Nephron progenitor cell (in vitro differentiated cells): ENCODE data around the gene PAPPA.

Source experiments
- DNase-seq: peaks from one replicate; pipeline ENCODE4 v3.0.0; 2021
- H3K27ac Mint-ChIP-seq: 2 replicates; pipeline ENCODE4 v1.8.0; 2021; ENCODE audit warnings: mild to moderate bottlenecking, moderate library complexity, mixed read lengths
- H3K27me3 Mint-ChIP-seq: 2 replicates; pipeline ENCODE4 v1.8.0; 2021; ENCODE audit warnings: mild to moderate bottlenecking, low read depth, mixed read lengths; ENCODE audit not compliant: poor library complexity
- H3K36me3 Mint-ChIP-seq: 2 replicates; pipeline ENCODE4 v1.8.0; 2021; ENCODE audit warnings: low read depth, mixed read lengths
- H3K4me1 Mint-ChIP-seq: 2 replicates; pipeline ENCODE4 v1.8.0; 2021; ENCODE audit warnings: mixed read lengths
- H3K4me3 Mint-ChIP-seq: 2 replicates; pipeline ENCODE4 v1.8.0; 2021; ENCODE audit warnings: mild to moderate bottlenecking, moderate library complexity, mixed read lengths
- H3K9me3 Mint-ChIP-seq: 2 replicates; pipeline ENCODE4 v1.8.0; 2021; ENCODE audit warnings: mild to moderate bottlenecking, moderate library complexity, mixed read lengths
- CTCF ChIP-seq: fragments of 200-600 bp; sonication (generic); IDR thresholded peaks from 2 replicates; pipeline ENCODE4 v1.5.0; 2021; ENCODE audit warnings: antibody characterized with exemption

PAPPA gene

GRCh38 chr9:116303270-116303669 lies 149.7 kb downstream of the PAPPA start:
- Mint-ChIP-seq H3K27ac (no peak overlapping the region), H3K4me1 (peaks cover 57% of the 10 kb centered on the region), H3K4me3 (no peak overlapping the region), H3K9me3 (no peaks in the 10 kb centered on the region), H3K36me3 (no peaks in the 10 kb centered on the region), H3K27me3 (peaks cover 10% of the 10 kb centered on the region)
- peak; percentile 17 for DNase-seq
- no peak for TF ChIP-seq CTCF

- Mint-ChIP-seq H3K4me3 (no peak overlapping the region), H3K9me3 (no peaks in the 10 kb centered on the region), H3K4me1 (peaks cover 50% of the 10 kb centered on the region), H3K27ac (no peak overlapping the region), H3K36me3 (no peaks in the 10 kb centered on the region), H3K27me3 (peaks cover 13% of the 10 kb centered on the region)
- no peak for TF ChIP-seq CTCF
- DNase-seq = no peak
These were observed 150.4 kb downstream of the PAPPA start for GRCh38 chr9:116303886-116304538.

GRCh38 chr9:116304761-116305160 lies 151.2 kb downstream of the PAPPA start:
- H3K27me3 Mint-ChIP-seq = peaks cover 13% of the 10 kb centered on the region

GRCh38 chr9:116308076-116308475 lies 154.5 kb downstream of the PAPPA start:
- Mint-ChIP-seq H3K36me3 (peaks cover 8% of the 10 kb centered on the region), H3K27me3 (peaks cover 17% of the 10 kb centered on the region), H3K27ac (no peak overlapping the region), H3K4me1 (peaks cover 30% of the 10 kb centered on the region), H3K4me3 (no peak overlapping the region), H3K9me3 (peaks cover 4% of the 10 kb centered on the region)
- no peak for DNase-seq
- no peak for TF ChIP-seq CTCF

More at GRCh38 chr9:116304761-116305160, 151.2 kb downstream of the PAPPA start:
- no peak overlapping the region for H3K27ac Mint-ChIP-seq
- no peak overlapping the region for H3K4me3 Mint-ChIP-seq
- no peak for DNase-seq
- TF ChIP-seq CTCF = no peak
- no peaks in the 10 kb centered on the region for H3K36me3 Mint-ChIP-seq
- H3K4me1 Mint-ChIP-seq = peaks cover 43% of the 10 kb centered on the region
- no peaks in the 10 kb centered on the region for H3K9me3 Mint-ChIP-seq

GRCh38 chr9:116309900-116310611 lies 156.5 kb downstream of the PAPPA start:
- peaks cover 14% of the 10 kb centered on the region for H3K27me3 Mint-ChIP-seq
- H3K27ac Mint-ChIP-seq = no peak overlapping the region
- H3K36me3 Mint-ChIP-seq = peaks cover 8% of the 10 kb centered on the region
- H3K9me3 Mint-ChIP-seq = peaks cover 4% of the 10 kb centered on the region
- peaks cover 10% of the 10 kb centered on the region for H3K4me1 Mint-ChIP-seq
- TF ChIP-seq CTCF = no peak
- no peak for DNase-seq
- H3K4me3 Mint-ChIP-seq = no peak overlapping the region

GRCh38 chr9:116312221-116312620 lies 158.6 kb downstream of the PAPPA start:
- Mint-ChIP-seq H3K4me1 (peaks cover 7% of the 10 kb centered on the region), H3K4me3 (no peak overlapping the region), H3K9me3 (peaks cover 4% of the 10 kb centered on the region), H3K27me3 (peaks cover 14% of the 10 kb centered on the region), H3K36me3 (peaks cover 8% of the 10 kb centered on the region), H3K27ac (no peak overlapping the region)
- TF ChIP-seq CTCF = no peak
- no peak for DNase-seq
